DND-41 (cell line): Measurements from ENCODE around the gene KAZN.

ENCODE experiments used
- ATAC-seq: fragments of 200-7000 bp; cut with Tn5 transposase; 3 replicates; pipeline ENCODE4 v1.9.1; 2021; ENCODE audit warnings: low read depth; ENCODE audit not compliant: insufficient read depth
- DNase-seq: peaks from one replicate; pipeline ENCODE4 v3.0.0-alpha.2; 2020
- H2AFZ ChIP-seq: 2 replicates; pipeline ENCODE4 v1.6.0; 2012; ENCODE audit warnings: low read depth, low read length
- H3K27ac ChIP-seq: 2 replicates; pipeline ENCODE4 v1.5.1; 2012; ENCODE audit warnings: low read length, inconsistent platforms
- H3K27me3 ChIP-seq: fragments of 200-600 bp; sonication (generic); 2 replicates; pipeline ENCODE4 v1.6.0; 2012; ENCODE audit warnings: low read length, mild to moderate bottlenecking, inconsistent platforms; ENCODE audit not compliant: insufficient read depth, poor library complexity
- H3K36me3 ChIP-seq: 2 replicates; pipeline ENCODE4 v1.5.1; 2012; ENCODE audit warnings: low read length, inconsistent platforms; ENCODE audit not compliant: insufficient read depth
- H3K4me1 ChIP-seq: 2 replicates; pipeline ENCODE4 v1.5.1; 2012; ENCODE audit warnings: mild to moderate bottlenecking, low read length; ENCODE audit not compliant: insufficient read depth
- H3K4me2 ChIP-seq: 2 replicates; pipeline ENCODE4 v1.6.0; 2012; ENCODE audit warnings: mild to moderate bottlenecking, moderate library complexity, low read length, inconsistent platforms; ENCODE audit not compliant: insufficient read depth
- H3K4me3 ChIP-seq, 2 experiments: fragments of 200-600 bp in 1 of 2; shearing (Covaris generic) in 1 of 2; 2 replicates each; pipeline ENCODE4 v1.5.1; 2012 to 2016; ENCODE audit warnings: inconsistent platforms in 2 of 2, low read length in 2 of 2, mild to moderate bottlenecking in 2 of 2, low read depth in 1 of 2, moderate library complexity in 1 of 2
- H3K79me2 ChIP-seq: 2 replicates; pipeline ENCODE4 v1.6.0; 2012; ENCODE audit warnings: low read length, inconsistent platforms; ENCODE audit not compliant: insufficient read depth
- H3K9ac ChIP-seq: 2 replicates; pipeline ENCODE4 v1.6.0; 2012; ENCODE audit warnings: low read depth, mild to moderate bottlenecking, inconsistent platforms, low read length, moderate library complexity
- H3K9me3 ChIP-seq: 2 replicates; pipeline ENCODE4 v1.5.1; 2012; ENCODE audit warnings: low read length, moderate library complexity, mild to moderate bottlenecking, inconsistent platforms; ENCODE audit not compliant: insufficient read depth, severe bottlenecking
- H4K20me1 ChIP-seq: 2 replicates; pipeline ENCODE4 v1.6.0; 2012; ENCODE audit warnings: low read length; ENCODE audit not compliant: insufficient read depth
- CTCF ChIP-seq: IDR thresholded peaks from 2 replicates; pipeline ENCODE4 v1.5.1; 2012; ENCODE audit warnings: borderline replicate concordance, low read length, moderate library complexity, mild to moderate bottlenecking; ENCODE audit not compliant: poor library complexity, severe bottlenecking; ENCODE audit errors: extremely low read depth
- EZH2 ChIP-seq: IDR thresholded peaks from 3 replicates; pipeline ENCODE4 v1.6.1; 2012; ENCODE audit warnings: borderline replicate concordance, low read depth, mild to moderate bottlenecking, moderate library complexity, low read length, inconsistent platforms; ENCODE audit not compliant: severe bottlenecking

KAZN gene

GRCh38 chr1:14873677-14874076 is 275.2 kb downstream of the KAZN start:
- Histone ChIP-seq H3K79me2 (no peaks in the 10 kb centered on the region), H3K27ac (no peak overlapping the region), H3K4me2 (no peak overlapping the region), H2AFZ (no peak overlapping the region), H3K4me3 (no peak overlapping the region), H4K20me1 (no peaks in the 10 kb centered on the region), H3K4me1 (no peaks in the 10 kb centered on the region), H3K9ac (no peak overlapping the region), H3K27me3 (no peaks in the 10 kb centered on the region), H3K36me3 (no peaks in the 10 kb centered on the region), H3K9me3 (no peaks in the 10 kb centered on the region)
- ATAC-seq (no peak), DNase-seq (no peak)
- TF ChIP-seq CTCF = no peak
- TF ChIP-seq EZH2 = no peak

- Histone ChIP-seq H3K4me2 (no peak overlapping the region), H3K79me2 (no peaks in the 10 kb centered on the region), H3K4me1 (no peaks in the 10 kb centered on the region), H4K20me1 (no peaks in the 10 kb centered on the region), H3K9me3 (no peaks in the 10 kb centered on the region), H2AFZ (no peak overlapping the region), H3K9ac (no peak overlapping the region), H3K27ac (no peak overlapping the region), H3K4me3 (no peak overlapping the region), H3K27me3 (no peaks in the 10 kb centered on the region), H3K36me3 (no peaks in the 10 kb centered on the region)
- DNase-seq = no peak
- no peak for TF ChIP-seq CTCF
- no peak for TF ChIP-seq EZH2
- no peak for ATAC-seq
These were observed 277.3 kb downstream of the KAZN start for GRCh38 chr1:14875524-14876509.

GRCh38 chr1:14876747-14877146 is 278.3 kb downstream of the KAZN start:
- Histone ChIP-seq H3K4me2 (no peak overlapping the region), H3K27me3 (no peaks in the 10 kb centered on the region), H3K4me1 (peaks cover 2% of the 10 kb centered on the region), H3K9me3 (no peaks in the 10 kb centered on the region), H3K79me2 (no peaks in the 10 kb centered on the region), H2AFZ (no peak overlapping the region), H4K20me1 (no peaks in the 10 kb centered on the region), H3K4me3 (no peak overlapping the region), H3K27ac (no peak overlapping the region), H3K9ac (no peak overlapping the region), H3K36me3 (no peaks in the 10 kb centered on the region)
- no peak for ATAC-seq
- TF ChIP-seq CTCF (no peak), EZH2 (no peak)
- DNase-seq = no peak
